Right lobe of liver (tissue), 6 donors: ENCODE measurements around the gene BORCS8. TPM values are rescaled to one million over a fixed set of nuclear protein-coding genes. Genes with fewer than 3 reads are reported as not detected.

Source experiments
- ATAC-seq, 4 donors: fragments of 200-7000 bp; cut with Tn5 transposase; one replicate each; pipeline ENCODE4 v1.9.1; 2020; ENCODE audit warnings: mild to moderate bottlenecking in 4 of 4, moderate library complexity in 4 of 4
- DNase-seq, 3 donors: peaks; one replicate each; pipeline ENCODE4 v3.0.0-alpha.2; 2020
- H3K27ac ChIP-seq, 3 donors: fragments of 200-600 bp; one replicate each; pipeline ENCODE4 v1.8.0; 2022
- H3K27me3 ChIP-seq, 2 donors: fragments of 200-600 bp; one replicate each; pipeline ENCODE4 v1.8.0; 2022
- H3K36me3 ChIP-seq, 4 donors: fragments of 200-600 bp; sonication (generic) in 1 of 4; one replicate each; pipeline versions ENCODE4 v1.5.1 to v1.8.0; 2017 to 2022; ENCODE audit warnings: control low read depth in 1 of 4
- H3K4me1 ChIP-seq, 4 donors: fragments of 200-600 bp; sonication (generic) in 1 of 4; one replicate each; pipeline versions ENCODE4 v1.5.1 to v1.8.0; 2017 to 2022; ENCODE audit warnings: control low read depth in 1 of 4
- H3K4me3 ChIP-seq, 3 donors: fragments of 200-600 bp; one replicate each; pipeline ENCODE4 v1.8.0; 2022
- H3K9me3 ChIP-seq, 4 donors: fragments of 200-600 bp; sonication (generic) in 1 of 4; one replicate each; pipeline versions ENCODE4 v1.5.1 to v1.8.0; 2017 to 2022; ENCODE audit warnings: control low read depth in 1 of 4
- POLR2A ChIP-seq: fragments of 450-650 bp; IDR thresholded peaks from one replicate; pipeline ENCODE4 v1.6.1; 2017; ENCODE audit warnings: antibody characterized with exemption, mild to moderate bottlenecking
- WGBS: methylation state at CpG from one replicate; pipeline ENCODE4 v1.1.6; 2018; ENCODE audit warnings: low coverage, low lambda C conversion rate; ENCODE audit not compliant: insufficient coverage; ENCODE audit errors: missing lambda C conversion rate; 5-methylcytosine and 5-hydroxymethylcytosine counted together
- intact Hi-C, 2 donors: fragments of 100-400 bp; cut with DNase I; formaldehyde crosslinking; loops; one replicate each; pipeline versions ENCODE4 v1.11.2 to v1.14.1; 2022
- total RNA-seq, 6 experiments: library from RNA; depleted of rRNA in 2 of 6; stranded (reverse); fragments of >200 nt in 2 of 6; fragmentation: NEBNext Ultra II Directional in 3 of 6; extraction: Animal tissue kit (Norgen Biotek cat#: 25700) in 3 of 6; gene quantifications; one replicate each; pipeline versions ENCODE4 v1.1.0 to v1.2.4, GENCODE V29; 2016 to 2023
- TF ChIP-seq, protein P1 (sequence below), 4 donors: fragments of 200-600 bp in 3 of 4; fragments of 450-650 bp in 1 of 4; IDR thresholded peaks; one replicate each; pipeline versions ENCODE4 v1.5.1 to v1.8.0; 2016 to 2022; ENCODE audit warnings: antibody characterized with exemption in 4 of 4, mild to moderate bottlenecking in 2 of 4
- donor health status: DM: no; HTN: yes; CAD: no.
- donor health status: DM: no; HTN: no; CAD: no.
- donor health status: DM: no; HTN: no; CAD: no.
- donor health status: DM: no; HTN: yes; CAD: no.
- donor health status: DM: no; HTN: yes; CAD: no.

Gene BORCS8
- total RNA-seq, 6 experiments from 2014 or later = 6.0 to 12.2 (median 9.8) TPM

DNA sequence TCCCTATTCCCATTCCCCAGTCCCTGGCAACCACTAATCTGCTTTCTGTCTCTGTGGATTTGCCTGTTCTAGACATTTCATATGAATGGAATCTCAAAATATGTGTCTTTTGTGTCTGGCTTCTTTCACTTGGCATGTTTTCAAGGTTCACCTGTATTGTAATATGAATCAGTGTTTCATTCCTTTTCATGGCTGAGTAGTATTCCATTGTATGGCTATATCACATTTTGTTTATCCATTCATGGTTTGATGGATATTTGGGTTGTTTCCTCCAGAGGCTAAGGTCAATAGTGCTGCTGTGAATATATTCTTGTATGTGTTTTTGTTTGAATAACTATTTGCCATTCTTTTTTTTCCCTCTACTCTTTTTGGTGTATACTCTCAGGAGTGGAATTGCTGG is 44.2 kb upstream of the BORCS8 start:
- Histone ChIP-seq H3K4me1 (no peaks in the 10 kb centered on the region), H3K27me3 (no peaks in the 10 kb centered on the region), H3K27ac (no peak overlapping the region), H3K36me3 (no peaks in the 10 kb centered on the region), H3K9me3 (peaks cover 0 to 3% (median 0%) of the 10 kb centered on the region in 4 donors), H3K4me3 (no peak overlapping the region)
- DNase-seq (no peak), ATAC-seq (no peak)
- intact Hi-C loops = no loop called here
- no peak for TF ChIP-seq POLR2A
- TF ChIP-seq, protein P1, sequence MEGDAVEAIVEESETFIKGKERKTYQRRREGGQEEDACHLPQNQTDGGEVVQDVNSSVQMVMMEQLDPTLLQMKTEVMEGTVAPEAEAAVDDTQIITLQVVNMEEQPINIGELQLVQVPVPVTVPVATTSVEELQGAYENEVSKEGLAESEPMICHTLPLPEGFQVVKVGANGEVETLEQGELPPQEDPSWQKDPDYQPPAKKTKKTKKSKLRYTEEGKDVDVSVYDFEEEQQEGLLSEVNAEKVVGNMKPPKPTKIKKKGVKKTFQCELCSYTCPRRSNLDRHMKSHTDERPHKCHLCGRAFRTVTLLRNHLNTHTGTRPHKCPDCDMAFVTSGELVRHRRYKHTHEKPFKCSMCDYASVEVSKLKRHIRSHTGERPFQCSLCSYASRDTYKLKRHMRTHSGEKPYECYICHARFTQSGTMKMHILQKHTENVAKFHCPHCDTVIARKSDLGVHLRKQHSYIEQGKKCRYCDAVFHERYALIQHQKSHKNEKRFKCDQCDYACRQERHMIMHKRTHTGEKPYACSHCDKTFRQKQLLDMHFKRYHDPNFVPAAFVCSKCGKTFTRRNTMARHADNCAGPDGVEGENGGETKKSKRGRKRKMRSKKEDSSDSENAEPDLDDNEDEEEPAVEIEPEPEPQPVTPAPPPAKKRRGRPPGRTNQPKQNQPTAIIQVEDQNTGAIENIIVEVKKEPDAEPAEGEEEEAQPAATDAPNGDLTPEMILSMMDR (IDR thresholded peaks at IDR 0.05) = no peak

DNA sequence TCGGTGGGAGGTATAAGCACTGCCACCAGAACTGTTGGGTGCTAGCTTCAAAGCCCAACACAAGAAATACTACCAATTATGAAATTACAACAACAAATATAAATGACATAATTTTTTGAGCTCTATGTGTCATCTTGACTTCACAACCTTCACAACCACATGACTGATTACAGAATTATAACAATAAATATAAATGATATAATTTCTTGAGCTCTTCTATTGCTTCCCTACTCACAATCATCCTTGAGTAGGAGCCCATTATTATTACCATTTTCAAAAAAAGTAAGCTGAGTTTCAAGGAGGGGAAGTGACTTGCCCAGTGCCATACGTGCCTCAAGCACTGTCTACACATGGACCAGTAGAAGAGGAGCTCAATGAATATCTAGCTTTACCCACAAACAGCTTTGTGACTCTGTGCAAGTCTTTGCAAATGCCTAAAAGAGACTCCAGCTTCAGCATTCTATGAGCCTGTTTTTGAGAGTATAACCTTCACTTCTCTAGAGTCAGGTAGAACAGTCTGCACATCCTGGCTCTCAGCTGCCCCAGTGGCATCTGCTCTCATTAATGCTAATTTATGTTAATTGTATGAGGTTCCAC is 42.4 kb upstream of the BORCS8 start:
- no peak overlapping the region for H3K27ac ChIP-seq
- TF ChIP-seq POLR2A = no peak
- TF ChIP-seq, protein P1 (IDR thresholded peaks at IDR 0.05) = no peak
- no peak overlapping the region for H3K4me3 ChIP-seq
- 78% methylated on average over 2 of the region's 2 CpGs for WGBS
- intact Hi-C loops = no loop called here
- peaks cover 0 to 3% (median 0%) of the 10 kb centered on the region in 4 donors for H3K9me3 ChIP-seq
- no peaks in the 10 kb centered on the region for H3K27me3 ChIP-seq
- ATAC-seq (no peak), DNase-seq (no peak)
- no peaks in the 10 kb centered on the region for H3K4me1 ChIP-seq
- H3K36me3 ChIP-seq = no peaks in the 10 kb centered on the region

DNA sequence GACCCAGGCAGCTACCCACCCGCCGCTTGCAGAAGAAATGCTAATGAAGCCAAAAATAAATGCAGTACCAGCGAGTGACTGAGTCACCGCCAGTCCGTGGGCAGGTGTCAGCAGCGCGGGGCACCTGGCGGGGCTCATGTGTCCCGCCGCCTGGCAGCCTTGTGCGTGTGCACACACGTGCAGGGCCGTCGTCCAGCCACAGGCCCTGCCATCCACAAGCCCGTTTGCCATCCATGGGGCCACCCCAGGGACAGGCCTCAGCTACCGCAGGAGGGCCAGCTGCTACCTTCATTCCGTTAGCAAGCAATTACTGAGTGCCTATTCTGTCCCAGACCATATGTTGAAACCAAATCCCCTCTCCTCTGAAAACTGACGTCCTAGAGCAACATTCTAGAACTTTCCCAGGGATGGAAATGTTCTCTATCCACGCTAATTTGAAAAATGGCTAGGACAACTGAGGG is 40.3 kb upstream of the BORCS8 start:
- H3K27me3 ChIP-seq = no peaks in the 10 kb centered on the region
- DNase-seq (no peak), ATAC-seq (no peak)
- no peak overlapping the region for H3K27ac ChIP-seq
- H3K4me3 ChIP-seq = no peak overlapping the region
- peaks cover 0 to 3% (median 0%) of the 10 kb centered on the region in 4 donors for H3K9me3 ChIP-seq
- TF ChIP-seq, protein P1 (IDR thresholded peaks at IDR 0.05) = no peak
- TF ChIP-seq POLR2A = no peak
- intact Hi-C loops = no loop called here
- no peaks in the 10 kb centered on the region for H3K36me3 ChIP-seq
- WGBS = 90% methylated on average over 6 of the region's 19 CpGs
- H3K4me1 ChIP-seq = peaks cover 0 to 10% (median 3%) of the 10 kb centered on the region in 4 donors

DNA sequence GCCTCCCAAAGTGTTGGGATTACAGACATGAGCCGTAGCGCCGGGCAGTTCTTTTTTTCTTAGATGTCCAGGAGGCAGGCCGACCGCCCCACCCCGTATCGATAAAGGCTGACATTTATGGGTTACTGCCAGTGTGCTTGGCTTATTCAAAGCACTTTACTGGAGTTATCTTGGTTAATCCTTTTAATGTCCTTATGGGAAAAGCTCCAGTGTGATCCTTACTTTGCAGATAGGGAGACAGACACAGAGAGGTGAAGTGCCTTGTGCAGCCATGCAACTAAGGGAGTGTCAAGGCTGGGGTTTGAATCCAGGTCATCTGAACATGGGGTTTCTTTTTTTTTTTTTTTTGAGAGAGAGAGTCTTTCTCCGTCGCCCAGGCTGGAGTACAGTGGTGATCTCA is 39.0 kb upstream of the BORCS8 start:
- Histone ChIP-seq H3K27ac (no peak overlapping the region), H3K36me3 (no peaks in the 10 kb centered on the region), H3K4me1 (peaks cover 0 to 10% (median 3%) of the 10 kb centered on the region in 4 donors), H3K4me3 (no peak overlapping the region), H3K27me3 (no peaks in the 10 kb centered on the region), H3K9me3 (peaks cover 0 to 3% (median 0%) of the 10 kb centered on the region in 4 donors)
- DNase-seq (no peak), ATAC-seq (no peak)
- TF ChIP-seq POLR2A = no peak
- TF ChIP-seq, protein P1 (IDR thresholded peaks at IDR 0.05) = no peak
- WGBS = no CpG with 5 or more reads among the region's 9 CpGs
- intact Hi-C loops = no loop called here
